ENCODE measurements around the gene PDC. TPM values are rescaled to one million over a fixed set of nuclear protein-coding genes. Genes with fewer than 3 reads are reported as not detected.
"Not testable (repeated sequence)": the region's sequence is repeated elsewhere in the genome, so short reads cannot be mapped to it uniquely, and the experiment has no call there.

Gene PDC
- total RNA-seq, 2 donors from 2014 or later = not detected

DNA sequence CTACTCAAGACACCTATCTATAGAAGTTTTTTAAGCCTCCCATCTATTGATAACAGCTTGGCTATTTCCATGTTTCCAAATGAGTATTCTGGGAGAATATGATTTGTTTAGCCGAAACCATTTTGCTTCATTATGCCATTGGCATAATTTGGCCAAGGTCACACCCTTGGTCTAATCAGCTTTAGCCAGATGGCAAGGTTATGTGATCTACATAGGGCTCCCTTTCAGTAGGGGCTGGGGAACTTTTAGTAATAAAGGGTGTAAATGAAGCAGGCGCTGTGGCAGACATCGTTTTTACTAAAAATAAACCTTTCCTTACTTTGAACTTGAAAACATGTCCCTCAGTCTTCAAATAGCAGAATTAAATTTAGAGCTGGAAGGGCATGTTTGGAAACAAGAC is 3.0 kb upstream of the PDC start:
- no peak for TF ChIP-seq POLR2A (IDR thresholded peaks at IDR 0.05)
- no peak for TF ChIP-seq POLR2AphosphoS5 (IDR thresholded peaks at IDR 0.05)
- TF ChIP-seq, protein P1, sequence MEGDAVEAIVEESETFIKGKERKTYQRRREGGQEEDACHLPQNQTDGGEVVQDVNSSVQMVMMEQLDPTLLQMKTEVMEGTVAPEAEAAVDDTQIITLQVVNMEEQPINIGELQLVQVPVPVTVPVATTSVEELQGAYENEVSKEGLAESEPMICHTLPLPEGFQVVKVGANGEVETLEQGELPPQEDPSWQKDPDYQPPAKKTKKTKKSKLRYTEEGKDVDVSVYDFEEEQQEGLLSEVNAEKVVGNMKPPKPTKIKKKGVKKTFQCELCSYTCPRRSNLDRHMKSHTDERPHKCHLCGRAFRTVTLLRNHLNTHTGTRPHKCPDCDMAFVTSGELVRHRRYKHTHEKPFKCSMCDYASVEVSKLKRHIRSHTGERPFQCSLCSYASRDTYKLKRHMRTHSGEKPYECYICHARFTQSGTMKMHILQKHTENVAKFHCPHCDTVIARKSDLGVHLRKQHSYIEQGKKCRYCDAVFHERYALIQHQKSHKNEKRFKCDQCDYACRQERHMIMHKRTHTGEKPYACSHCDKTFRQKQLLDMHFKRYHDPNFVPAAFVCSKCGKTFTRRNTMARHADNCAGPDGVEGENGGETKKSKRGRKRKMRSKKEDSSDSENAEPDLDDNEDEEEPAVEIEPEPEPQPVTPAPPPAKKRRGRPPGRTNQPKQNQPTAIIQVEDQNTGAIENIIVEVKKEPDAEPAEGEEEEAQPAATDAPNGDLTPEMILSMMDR (IDR thresholded peaks at IDR 0.05) = no peak
- no peak for DNase-seq (ENCODE audit: low spot score)
- H3K4me1 ChIP-seq (replicated peaks) = no peaks in the 10 kb centered on the region
- intact Hi-C loops (cut with DNase I) = no loop called here
- H3K9me3 ChIP-seq = no peaks in the 10 kb centered on the region
- no peak overlapping the region for H3K27ac ChIP-seq
- no peaks in the 10 kb centered on the region for H3K27me3 ChIP-seq (replicated peaks; ENCODE audit: insufficient read depth)
- WGBS = 92% methylated on average over 3 of the region's 3 CpGs
- no peaks in the 10 kb centered on the region for H3K36me3 ChIP-seq
- H3K4me3 ChIP-seq = no peak overlapping the region

DNA sequence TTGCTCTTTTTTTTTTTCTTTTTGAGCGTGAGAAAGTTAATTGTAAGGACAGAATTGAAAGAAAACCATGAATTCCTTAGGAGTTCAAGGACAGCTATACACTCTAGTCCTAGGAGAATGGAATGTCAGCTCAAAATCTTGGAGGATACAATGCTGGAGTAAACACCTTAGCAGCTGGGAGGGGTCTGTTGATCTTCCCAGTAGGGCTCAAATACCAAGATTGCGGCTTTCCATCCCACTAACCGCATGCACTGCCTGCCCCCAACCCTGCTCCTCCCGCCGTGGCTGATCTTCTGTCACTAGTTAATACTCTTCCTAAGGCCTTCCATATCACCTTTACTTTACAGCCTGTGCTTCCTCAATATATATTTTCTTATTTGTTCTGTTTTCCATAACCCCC is 2.6 kb upstream of the PDC start:
- H3K4me3 ChIP-seq = no peak overlapping the region
- H3K27me3 ChIP-seq (replicated peaks; ENCODE audit: insufficient read depth) = no peaks in the 10 kb centered on the region
- no peak for DNase-seq (ENCODE audit: low spot score)
- no peaks in the 10 kb centered on the region for H3K4me1 ChIP-seq (replicated peaks)
- H3K36me3 ChIP-seq = no peaks in the 10 kb centered on the region
- intact Hi-C loops (cut with DNase I) = no loop called here
- WGBS = 66% methylated on average over 5 of the region's 5 CpGs
- H3K27ac ChIP-seq = no peak overlapping the region
- TF ChIP-seq POLR2A (IDR thresholded peaks at IDR 0.05) (no peak), POLR2AphosphoS5 (IDR thresholded peaks at IDR 0.05) (no peak)
- TF ChIP-seq, protein P1 (IDR thresholded peaks at IDR 0.05) = no peak
- H3K9me3 ChIP-seq = no peaks in the 10 kb centered on the region

DNA sequence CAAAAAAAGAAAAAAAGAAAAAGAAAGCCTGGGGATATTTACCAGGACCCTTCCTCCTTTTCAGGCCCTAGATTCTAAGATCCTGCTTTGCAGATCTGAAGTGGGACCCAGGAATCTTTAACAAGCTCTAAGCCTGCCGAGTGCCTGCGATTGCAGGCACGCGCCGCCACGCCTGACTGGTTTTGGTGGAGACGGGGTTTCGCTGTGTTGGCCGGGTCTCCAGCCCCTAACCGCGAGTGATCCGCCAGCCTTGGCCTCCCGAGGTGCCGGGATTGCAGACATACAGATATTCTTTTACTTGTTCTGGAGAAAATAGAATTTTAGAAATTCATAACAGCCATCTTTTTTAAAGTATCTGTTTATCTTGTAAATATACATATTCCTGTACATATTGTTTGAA is 1.8 kb downstream of the PDC start:
- H3K27me3 ChIP-seq (replicated peaks; ENCODE audit: insufficient read depth); H3K36me3 ChIP-seq; H3K27ac ChIP-seq; H3K4me3 ChIP-seq; intact Hi-C loops (cut with DNase I); H3K4me1 ChIP-seq (replicated peaks); H3K9me3 ChIP-seq; DNase-seq (ENCODE audit: low spot score): not testable (repeated sequence)
- 95% methylated on average over 14 of the region's 14 CpGs for WGBS

DNA sequence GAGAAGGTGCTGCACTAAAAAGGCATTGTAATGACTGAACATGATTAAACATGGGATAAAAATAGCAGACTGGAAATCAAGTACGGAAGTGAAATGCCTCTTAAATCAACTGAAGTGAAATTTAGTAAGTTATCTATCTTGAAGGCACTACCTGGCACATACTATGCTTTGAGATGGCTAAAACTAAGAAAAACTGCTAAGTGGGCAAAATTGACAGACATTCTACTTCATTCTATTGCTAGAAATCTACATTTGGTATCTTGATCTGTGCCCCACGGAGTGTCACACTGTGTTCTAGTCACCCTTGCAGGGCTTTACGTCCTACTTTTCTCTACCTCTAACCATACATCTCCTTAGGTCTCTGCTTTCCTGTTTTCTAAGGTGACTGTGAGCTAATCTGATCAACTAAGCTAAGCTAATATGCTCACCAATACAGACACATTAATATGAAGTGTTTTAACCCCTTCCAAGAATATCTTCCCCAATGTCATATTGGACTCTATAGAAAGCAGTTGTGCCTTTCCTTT is 4.1 kb downstream of the PDC start:
- H3K27me3 ChIP-seq (replicated peaks; ENCODE audit: insufficient read depth) = no peaks in the 10 kb centered on the region
- no peaks in the 10 kb centered on the region for H3K36me3 ChIP-seq
- 71% methylated on average over 3 of the region's 3 CpGs for WGBS
- no peaks in the 10 kb centered on the region for H3K4me1 ChIP-seq (replicated peaks)
- no peaks in the 10 kb centered on the region for H3K9me3 ChIP-seq
- H3K4me3 ChIP-seq = no peak overlapping the region
- intact Hi-C loops (cut with DNase I) = no loop called here
- DNase-seq (ENCODE audit: low spot score) = no peak
- H3K27ac ChIP-seq = no peak overlapping the region
- TF ChIP-seq POLR2AphosphoS5 (IDR thresholded peaks at IDR 0.05) (no peak), POLR2A (IDR thresholded peaks at IDR 0.05) (no peak)
- TF ChIP-seq, protein P1 (IDR thresholded peaks at IDR 0.05) = no peak

GRCh38 chr1:186454981-186455380 is 5.9 kb downstream of the PDC start:
- Histone ChIP-seq H3K4me1 (replicated peaks) (no peaks in the 10 kb centered on the region), H3K27me3 (replicated peaks; ENCODE audit: insufficient read depth) (no peaks in the 10 kb centered on the region), H3K36me3 (no peaks in the 10 kb centered on the region), H3K4me3 (no peak overlapping the region), H3K27ac (no peak overlapping the region), H3K9me3 (no peaks in the 10 kb centered on the region)
- intact Hi-C loops (cut with DNase I) = no loop called here
- TF ChIP-seq POLR2AphosphoS5 (IDR thresholded peaks at IDR 0.05) = no peak
- TF ChIP-seq, protein P1 (IDR thresholded peaks at IDR 0.05) = no peak
- TF ChIP-seq POLR2A (IDR thresholded peaks at IDR 0.05) = no peak
- DNase-seq (ENCODE audit: low spot score) = no peak
- 58% methylated on average over 3 of the region's 3 CpGs for WGBS

Data from prostate gland (tissue), 2 donors.